Esophagus squamous epithelium (tissue), 4 donors: ENCODE data around the gene DPP4.
"Not testable (repeated sequence)": the region's sequence is repeated elsewhere in the genome, so short reads cannot be mapped to it uniquely, and the experiment has no call there.

Source experiments
- POLR2A ChIP-seq, 4 donors: fragments of 450-650 bp; IDR thresholded peaks; one replicate each; pipeline ENCODE4 v1.6.1; 2017; ENCODE audit warnings: antibody characterized with exemption in 4 of 4, mild to moderate bottlenecking in 4 of 4, moderate library complexity in 3 of 4
- TF ChIP-seq, protein P1 (sequence below), 6 experiments: fragments of 450-650 bp in 4 of 6; fragments of 200-600 bp in 2 of 6; sonication (generic) in 2 of 6; IDR thresholded peaks; one replicate each; pipeline ENCODE4 v1.5.1; 2016 to 2019; ENCODE audit warnings: antibody characterized with exemption in 6 of 6, mild to moderate bottlenecking in 4 of 6, moderate library complexity in 4 of 6

DNA sequence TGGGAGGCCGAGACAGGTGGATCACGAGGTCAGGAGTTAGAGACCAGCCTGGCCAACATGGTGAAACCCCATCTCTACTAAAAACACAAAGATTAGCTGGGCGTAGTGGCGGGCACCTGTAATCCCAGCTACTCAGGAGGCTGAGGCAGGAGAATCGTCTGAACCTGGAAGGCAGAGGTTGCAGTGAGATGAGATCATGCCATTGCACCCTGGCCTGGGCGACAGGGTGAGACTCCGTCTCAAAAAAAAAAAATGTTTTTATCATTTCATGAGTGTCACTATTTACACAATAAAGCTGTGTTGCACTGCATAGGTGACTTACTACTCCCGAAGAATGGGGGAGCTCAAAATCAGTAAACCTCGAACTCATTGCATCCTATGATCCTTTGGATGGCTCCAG, 120.6 kb downstream of the DPP4 start:
- TF ChIP-seq, protein P1, sequence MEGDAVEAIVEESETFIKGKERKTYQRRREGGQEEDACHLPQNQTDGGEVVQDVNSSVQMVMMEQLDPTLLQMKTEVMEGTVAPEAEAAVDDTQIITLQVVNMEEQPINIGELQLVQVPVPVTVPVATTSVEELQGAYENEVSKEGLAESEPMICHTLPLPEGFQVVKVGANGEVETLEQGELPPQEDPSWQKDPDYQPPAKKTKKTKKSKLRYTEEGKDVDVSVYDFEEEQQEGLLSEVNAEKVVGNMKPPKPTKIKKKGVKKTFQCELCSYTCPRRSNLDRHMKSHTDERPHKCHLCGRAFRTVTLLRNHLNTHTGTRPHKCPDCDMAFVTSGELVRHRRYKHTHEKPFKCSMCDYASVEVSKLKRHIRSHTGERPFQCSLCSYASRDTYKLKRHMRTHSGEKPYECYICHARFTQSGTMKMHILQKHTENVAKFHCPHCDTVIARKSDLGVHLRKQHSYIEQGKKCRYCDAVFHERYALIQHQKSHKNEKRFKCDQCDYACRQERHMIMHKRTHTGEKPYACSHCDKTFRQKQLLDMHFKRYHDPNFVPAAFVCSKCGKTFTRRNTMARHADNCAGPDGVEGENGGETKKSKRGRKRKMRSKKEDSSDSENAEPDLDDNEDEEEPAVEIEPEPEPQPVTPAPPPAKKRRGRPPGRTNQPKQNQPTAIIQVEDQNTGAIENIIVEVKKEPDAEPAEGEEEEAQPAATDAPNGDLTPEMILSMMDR (IDR thresholded peaks at IDR 0.05) = not testable (repeated sequence)
- not testable (repeated sequence) for TF ChIP-seq POLR2A (IDR thresholded peaks at IDR 0.05)
